Activated CD4-positive, alpha-beta T cell treated with anti-CD3 and anti-CD28 coated beads for 24 hours (primary cell): ENCODE measurements around the gene CCNT2.
"Not testable (repeated sequence)": the region's sequence is repeated elsewhere in the genome, so short reads cannot be mapped to it uniquely, and the experiment has no call there.

Source experiments
- DNase-seq, 2 donors: peaks; one replicate each; pipeline ENCODE4 v3.0.0-alpha.2; 2020; ENCODE audit warnings: low read depth in 2 of 2

CCNT2 gene

DNA sequence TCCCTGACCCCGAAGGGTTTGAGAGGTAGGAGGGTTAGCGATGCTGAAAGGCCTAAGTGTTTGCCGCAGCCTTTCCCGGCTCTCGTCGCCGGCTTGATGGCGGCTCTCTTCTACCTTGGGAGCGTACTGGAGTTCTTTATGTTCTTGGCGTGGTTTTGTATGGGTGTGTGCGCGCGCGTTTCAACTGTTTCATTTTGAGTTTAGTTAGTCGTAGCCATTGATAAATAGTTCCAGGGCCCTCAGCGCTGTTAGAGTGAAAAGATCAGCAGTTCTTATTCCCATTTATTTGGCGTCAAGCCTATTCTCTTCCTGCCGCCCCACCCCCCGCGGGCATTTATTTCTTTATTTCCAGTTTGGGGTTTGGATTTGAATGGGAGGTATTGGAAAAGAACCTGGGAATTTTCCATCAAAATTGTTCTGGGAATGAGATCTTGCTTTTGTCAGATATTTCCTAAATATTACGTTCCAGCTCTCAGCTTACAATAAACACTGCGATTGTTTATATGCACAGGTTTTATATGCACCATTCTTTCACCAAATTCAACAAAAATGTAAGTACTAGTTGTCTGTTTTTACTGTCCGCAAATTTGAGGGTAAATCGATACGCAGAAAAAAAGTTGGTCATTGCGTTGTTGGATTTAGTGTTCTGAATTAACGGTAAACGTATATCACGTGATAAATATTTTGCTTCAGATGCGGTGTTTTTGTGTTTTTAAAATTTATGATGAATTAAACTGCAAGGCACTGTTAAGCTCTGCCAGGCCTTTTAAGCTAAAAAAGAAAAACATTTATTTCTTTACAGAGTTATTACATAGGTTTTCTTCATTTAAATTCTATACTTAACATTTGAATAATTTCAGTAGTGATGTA, 954 bp downstream of the CCNT2 start:
- peak; percentile 29 to 34 for DNase-seq

DNA sequence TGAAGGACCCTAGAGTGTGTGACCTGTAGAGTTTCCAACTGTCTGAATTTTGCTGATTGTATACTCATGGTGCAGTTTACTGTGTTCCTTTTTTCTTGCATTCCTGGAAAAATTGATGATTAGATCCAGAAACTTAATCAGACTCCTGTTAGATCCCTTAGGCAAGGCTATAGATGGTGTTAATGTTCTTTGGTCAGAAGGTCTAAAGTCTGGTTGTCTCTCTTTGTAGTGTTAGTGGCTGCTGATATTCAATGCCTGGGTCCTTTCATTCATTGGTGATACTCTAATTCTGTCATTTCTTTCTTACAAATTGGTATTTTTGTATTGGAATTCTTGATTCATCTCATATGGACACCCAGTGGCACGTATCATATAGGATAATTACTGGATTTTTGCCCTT, 6.3 kb downstream of the CCNT2 start:
- no peak for DNase-seq

- no peak for DNase-seq
These were observed 7.8 kb downstream of the CCNT2 start for GRCh38 chr2:134926231-134926931.

- no peak for DNase-seq
These were observed 8.6 kb downstream of the CCNT2 start for GRCh38 chr2:134927195-134927594.

DNA sequence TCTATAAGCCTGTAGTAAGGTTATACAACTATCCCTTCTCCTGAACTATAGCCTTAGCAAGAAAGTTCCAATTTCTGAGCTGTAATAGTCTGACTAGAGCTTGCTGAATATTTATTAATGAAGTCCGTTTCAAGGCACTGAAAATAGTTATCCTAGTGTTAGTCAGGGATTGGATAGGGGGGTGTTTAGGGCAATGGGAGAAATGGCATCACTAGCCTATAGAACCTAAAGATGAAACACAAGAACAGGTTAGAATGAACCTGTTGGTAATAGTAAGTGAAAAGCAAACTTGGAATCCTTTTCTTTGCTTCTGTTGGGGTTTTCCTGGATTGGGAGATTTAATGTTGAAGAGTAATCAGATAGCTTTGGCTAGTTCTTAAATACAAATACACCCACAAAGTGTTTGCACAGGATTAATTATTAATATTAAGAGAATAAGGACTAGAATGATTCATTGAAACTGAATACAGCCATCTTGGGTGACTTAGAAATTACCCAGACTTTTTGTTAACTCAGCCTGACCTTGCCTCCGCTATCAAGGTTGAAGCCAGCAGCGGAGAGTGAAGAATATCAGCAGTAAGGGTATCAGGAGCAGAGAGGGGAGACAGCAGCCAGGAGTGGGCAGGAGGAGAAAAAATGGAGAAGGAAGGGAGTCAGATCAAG, 14.4 kb downstream of the CCNT2 start:
- no peak for DNase-seq

GRCh38 chr2:134933732-134934131, 15.1 kb downstream of the CCNT2 start:
- DNase-seq: no peak

DNA sequence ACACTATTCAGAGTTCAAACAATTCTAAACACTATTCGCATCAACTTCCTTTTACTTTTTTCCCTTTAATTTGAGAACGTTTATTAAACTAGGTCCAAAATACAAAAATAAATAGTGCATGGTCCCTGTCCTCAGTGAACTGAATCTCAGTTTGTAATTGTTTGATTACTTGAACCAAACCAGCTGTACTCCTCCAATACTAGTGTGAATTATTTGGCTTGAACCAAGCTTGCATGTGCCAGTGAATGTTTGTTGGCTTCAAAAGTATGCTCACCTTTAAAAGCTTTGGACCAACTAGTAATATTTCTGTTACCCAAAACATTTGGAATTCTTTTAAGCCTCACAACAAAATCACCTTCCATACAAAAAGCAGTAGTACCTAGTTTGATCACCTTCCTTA, 15.5 kb downstream of the CCNT2 start:
- no peak for DNase-seq

DNA sequence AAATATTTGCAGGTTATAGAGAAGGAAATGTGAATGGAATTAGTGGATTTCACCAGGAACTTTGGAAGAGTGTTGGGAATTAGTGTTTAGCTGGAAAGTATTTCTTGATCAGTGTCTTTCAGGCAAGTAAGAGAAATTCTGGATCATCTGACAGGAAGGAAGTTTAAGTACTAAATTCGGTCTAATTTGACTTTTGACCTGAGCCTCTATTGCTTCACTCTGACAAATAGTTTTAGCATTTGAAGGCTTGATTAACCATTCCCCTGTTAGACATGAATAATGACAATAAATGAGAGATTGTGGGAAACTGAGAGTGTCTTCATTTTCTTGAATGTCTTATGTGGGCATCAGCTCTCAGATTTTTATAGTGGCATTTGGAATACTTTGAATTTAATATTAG, 16.0 kb downstream of the CCNT2 start:
- no peak for DNase-seq

DNA sequence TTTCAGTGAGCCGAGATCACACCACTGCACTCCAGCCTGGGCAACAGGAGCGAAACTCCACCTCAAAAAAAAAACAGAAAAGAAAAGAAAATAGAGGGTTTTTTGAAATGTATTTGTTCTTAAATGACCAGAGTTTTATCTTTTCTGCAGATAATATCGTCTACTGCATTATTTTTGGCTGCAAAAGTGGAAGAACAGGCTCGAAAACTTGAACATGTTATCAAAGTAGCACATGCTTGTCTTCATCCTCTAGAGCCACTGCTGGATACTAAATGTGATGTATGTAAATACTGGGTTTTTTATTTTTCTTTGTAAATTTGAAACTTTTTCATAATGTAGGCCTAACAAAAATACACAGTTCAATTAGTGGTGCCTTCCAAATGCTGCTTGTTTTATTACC, 18.1 kb downstream of the CCNT2 start:
- DNase-seq: no peak

- no peak for DNase-seq
These were observed 24.9 kb downstream of the CCNT2 start for GRCh38 chr2:134943540-134943939.

DNA sequence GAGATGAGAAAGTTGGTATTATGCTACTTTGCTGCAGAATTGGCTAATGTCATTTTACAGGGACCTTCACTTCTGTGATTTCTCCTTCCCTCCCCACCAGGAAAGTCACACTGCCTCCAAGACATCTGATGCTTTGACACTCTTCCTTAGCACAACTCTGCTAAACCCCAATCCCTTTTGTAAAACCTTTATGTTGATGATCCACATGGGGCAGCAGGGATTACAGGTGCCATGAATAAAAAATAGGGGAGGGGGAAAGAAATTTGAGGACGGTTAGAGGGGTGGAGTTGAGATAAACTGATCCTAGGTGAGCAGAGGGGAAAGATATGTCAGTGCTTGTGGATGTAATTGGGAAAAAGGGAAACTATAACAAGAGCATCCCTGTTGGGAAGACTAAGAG, 26.4 kb downstream of the CCNT2 start:
- no peak for DNase-seq

DNA sequence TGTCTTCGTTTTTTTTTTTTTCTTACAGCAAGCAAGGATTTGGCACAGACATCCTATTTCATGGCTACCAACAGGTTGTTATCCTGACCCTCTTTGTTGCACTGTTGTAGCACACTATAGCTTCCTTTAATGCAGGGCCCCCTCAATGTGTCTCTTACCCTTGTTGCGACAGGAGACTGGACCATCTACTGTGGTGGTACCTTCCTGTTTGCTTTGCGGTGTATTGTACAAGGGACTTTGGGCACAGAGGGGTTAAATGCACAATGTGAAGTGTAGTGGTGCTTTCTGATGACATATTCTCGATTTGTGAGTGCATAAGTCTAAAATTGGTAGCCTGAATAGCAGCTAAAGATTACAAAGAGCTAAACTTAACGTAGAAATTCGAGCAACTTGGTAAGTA, 27.5 kb downstream of the CCNT2 start:
- DNase-seq: no peak

DNA sequence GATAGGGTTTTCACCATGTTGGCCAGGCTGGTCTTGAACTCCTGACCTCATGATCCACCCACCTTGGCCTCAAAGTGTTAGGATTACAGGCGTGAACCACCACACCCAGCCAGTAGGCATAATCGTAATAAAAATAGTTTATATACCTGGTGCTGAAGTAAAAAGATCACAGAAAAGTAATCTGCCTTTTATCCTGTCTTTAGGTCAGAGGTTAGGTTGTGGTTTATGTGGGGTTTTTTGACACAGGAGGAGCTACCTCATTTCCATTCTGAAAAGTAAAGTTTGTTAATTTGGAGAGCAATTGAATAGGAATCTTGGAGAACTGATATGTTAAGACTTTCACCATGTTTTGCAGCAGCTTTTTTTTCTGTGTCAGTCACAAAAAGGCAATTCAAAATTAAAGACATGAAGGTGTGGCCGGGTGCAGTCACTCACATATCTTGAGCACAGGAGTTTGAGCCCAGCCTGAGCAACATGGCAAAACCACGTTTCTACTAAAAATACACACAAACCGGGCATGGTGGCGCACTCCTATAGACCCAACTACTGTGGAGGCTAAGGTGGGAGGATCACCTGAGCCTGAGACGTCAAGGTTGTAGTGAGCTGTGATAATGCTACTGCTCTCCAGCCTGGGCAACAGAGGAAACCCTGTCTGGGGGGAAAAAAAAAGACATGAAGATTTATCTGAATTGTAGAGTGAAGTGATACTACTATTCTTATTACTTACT, 31.5 kb downstream of the CCNT2 start:
- DNase-seq: no peak

DNA sequence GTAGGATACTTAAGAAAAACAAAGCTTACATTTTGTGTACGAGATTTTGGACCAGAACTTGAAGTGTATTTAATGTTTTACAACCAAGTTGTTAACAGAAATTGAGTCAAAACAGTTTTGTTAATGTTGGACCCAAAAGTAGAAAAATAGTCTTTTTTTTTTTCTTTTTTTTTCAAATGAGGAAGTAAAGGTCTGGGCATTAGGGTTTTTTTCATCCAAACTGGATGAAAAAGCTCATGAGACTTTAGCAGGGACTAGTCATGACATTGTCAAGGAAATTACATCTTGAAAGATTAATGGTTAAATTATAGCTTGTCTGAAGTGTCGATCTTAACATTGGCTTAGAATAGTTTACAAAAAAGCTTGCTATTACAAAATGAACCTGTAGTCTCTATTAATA, 32.3 kb downstream of the CCNT2 start:
- no peak for DNase-seq

- DNase-seq: no peak
These were observed 34.0 kb downstream of the CCNT2 start for GRCh38 chr2:134952608-134953007.

- no peak for DNase-seq
These were observed 35.4 kb downstream of the CCNT2 start for GRCh38 chr2:134954065-134954464.

GRCh38 chr2:134955744-134956143, 37.1 kb downstream of the CCNT2 start:
- no peak for DNase-seq

- no peak for DNase-seq
These were observed 38.9 kb downstream of the CCNT2 start for GRCh38 chr2:134957477-134957876.

GRCh38 chr2:134967166-134967565, 48.5 kb downstream of the CCNT2 start:
- DNase-seq: not testable (repeated sequence)

DNA sequence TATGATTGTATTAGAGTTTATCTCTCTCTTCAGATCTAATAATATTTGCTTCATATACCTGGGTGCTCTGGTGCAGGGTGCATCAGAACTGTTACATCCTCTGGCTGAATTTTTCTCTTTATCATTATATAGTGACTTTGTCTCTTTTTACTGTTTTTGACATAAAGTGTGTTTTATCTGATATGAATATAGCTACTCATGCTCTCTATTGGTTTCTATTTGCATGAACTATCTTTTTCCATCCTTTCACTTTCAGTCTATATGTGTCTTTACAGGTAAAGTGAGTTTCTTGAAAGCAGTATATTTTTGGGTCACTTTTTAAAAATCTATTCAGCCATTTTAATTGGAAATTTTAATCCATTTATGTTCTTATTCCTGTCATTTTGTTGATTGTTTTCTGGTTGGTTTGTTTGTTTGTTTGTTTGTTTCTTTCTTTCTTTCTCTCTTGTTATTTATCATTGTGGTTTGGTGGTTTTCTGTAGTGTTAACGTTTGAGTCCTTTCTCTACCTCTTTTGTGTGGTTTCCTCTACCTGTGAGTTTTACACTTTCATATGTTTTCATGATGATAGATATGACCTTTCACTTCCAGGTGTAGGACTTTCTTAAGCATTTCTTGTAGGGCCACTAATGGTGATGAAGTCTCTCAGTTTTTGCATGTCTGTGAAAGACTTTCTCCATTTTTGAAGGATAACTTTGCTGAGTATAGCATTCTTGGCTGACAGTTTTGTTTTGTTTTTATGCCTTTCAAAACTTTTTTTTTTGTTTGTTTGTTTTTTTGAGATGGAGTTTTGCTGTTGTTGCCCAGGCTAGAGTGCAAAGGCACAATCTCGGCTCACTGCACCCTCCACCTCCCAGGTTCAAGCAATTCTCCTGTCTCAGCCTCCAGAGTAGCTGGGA, 54.9 kb downstream of the CCNT2 start:
- no peak for DNase-seq
